GM23338 (cell line): ENCODE measurements around the gene IL1RAPL2. TPM values are rescaled to one million over a fixed set of nuclear protein-coding genes. Genes with fewer than 3 reads are reported as not detected.

ENCODE experiments used
- ATAC-seq: fragments of 200-7000 bp; cut with Tn5 transposase; 3 replicates; pipeline ENCODE4 v1.9.1; 2020
- DNase-seq: peaks from one replicate; pipeline ENCODE4 v3.0.0-alpha.2; 2015; ENCODE audit warnings: low spot score
- H2AFZ ChIP-seq: fragments of 200-600 bp; sonication (generic); 2 replicates; pipeline ENCODE4 v1.8.0; 2016; ENCODE audit warnings: antibody characterized with exemption, mild to moderate bottlenecking, moderate library complexity
- H3F3A ChIP-seq: fragments of 200-600 bp; sonication (generic); replicated peaks from 2 replicates; pipeline ENCODE4 v1.8.0; 2017; ENCODE audit warnings: antibody characterized with exemption, mixed run types, low read depth
- H3K27ac ChIP-seq: fragments of 200-600 bp; sonication (generic); 2 replicates; pipeline ENCODE4 v1.6.1; 2016; ENCODE audit warnings: low read depth
- H3K27me3 ChIP-seq: fragments of 200-600 bp; sonication (generic); 2 replicates; pipeline ENCODE4 v1.8.0; 2016; ENCODE audit warnings: mild to moderate bottlenecking, mixed run types, moderate library complexity; ENCODE audit not compliant: insufficient read depth
- H3K36me3 ChIP-seq: fragments of 200-600 bp; sonication (generic); 2 replicates; pipeline ENCODE4 v1.8.0; 2016; ENCODE audit warnings: mild to moderate bottlenecking; ENCODE audit not compliant: insufficient read depth
- H3K4me1 ChIP-seq: fragments of 200-600 bp; sonication (generic); 2 replicates; pipeline ENCODE4 v1.8.0; 2016; ENCODE audit warnings: mild to moderate bottlenecking, moderate library complexity; ENCODE audit not compliant: insufficient read depth
- H3K4me2 ChIP-seq: fragments of 200-600 bp; sonication (generic); 2 replicates; pipeline ENCODE4 v1.7.1; 2017; ENCODE audit warnings: mixed run types
- H3K4me3 ChIP-seq: fragments of 200-600 bp; sonication (generic); 2 replicates; pipeline ENCODE4 v1.6.1; 2016; ENCODE audit warnings: mixed run types
- H3K79me2 ChIP-seq: fragments of 200-600 bp; sonication (generic); replicated peaks from 2 replicates; pipeline ENCODE4 v1.8.0; 2017; ENCODE audit warnings: mild to moderate bottlenecking; ENCODE audit not compliant: insufficient read depth
- H3K9me2 ChIP-seq: fragments of 200-600 bp; sonication (generic); 2 replicates; pipeline ENCODE4 v1.8.0; 2017; ENCODE audit not compliant: insufficient read depth
- H4K20me1 ChIP-seq: fragments of 200-600 bp; sonication (generic); replicated peaks from 2 replicates; pipeline ENCODE4 v1.8.0; 2017; ENCODE audit warnings: mild to moderate bottlenecking; ENCODE audit not compliant: insufficient read depth
- H3K27ac Mint-ChIP-seq: 2 replicates; pipeline ENCODE4 v1.8.0; 2020; ENCODE audit warnings: inconsistent platforms, mild to moderate bottlenecking, moderate library complexity, mixed read lengths
- H3K27me3 Mint-ChIP-seq: 3 replicates; pipeline ENCODE4 v1.8.0; 2022; ENCODE audit warnings: low read depth, mild to moderate bottlenecking, moderate library complexity, mixed read lengths, inconsistent platforms; ENCODE audit not compliant: insufficient read depth, poor library complexity
- H3K36me3 Mint-ChIP-seq: 3 replicates; pipeline ENCODE4 v1.8.0; 2021; ENCODE audit warnings: low read depth, mild to moderate bottlenecking, inconsistent platforms, moderate library complexity, mixed read lengths
- H3K4me1 Mint-ChIP-seq: 3 replicates; pipeline ENCODE4 v1.8.0; 2020; ENCODE audit warnings: mild to moderate bottlenecking, inconsistent platforms, mixed read lengths
- H3K4me3 Mint-ChIP-seq: 3 replicates; pipeline ENCODE4 v1.8.0; 2021; ENCODE audit warnings: moderate library complexity, mild to moderate bottlenecking, inconsistent platforms, mixed read lengths
- H3K9me3 Mint-ChIP-seq: 3 replicates; pipeline ENCODE4 v1.8.0; 2020; ENCODE audit warnings: moderate library complexity, mild to moderate bottlenecking, inconsistent platforms, mixed read lengths
- CREB1 ChIP-seq: fragments of 250-450 bp; sonication (Bioruptor Pico); IDR thresholded peaks from 2 replicates; pipeline ENCODE4 v1.5.0; 2020; ENCODE audit warnings: low read depth, mild to moderate bottlenecking, moderate library complexity
- CTCF ChIP-seq, 2 experiments: fragments of 200-600 bp in 1 of 2; sonication (generic) in 1 of 2; conservative IDR thresholded peaks; 2 replicates each; pipeline versions ENCODE4 v1.5.1 to v1.6.1; 2016 to 2017; ENCODE audit warnings: antibody characterized with exemption in 2 of 2, low read depth in 2 of 2, mild to moderate bottlenecking in 2 of 2, moderate library complexity in 1 of 2
- EZH2 ChIP-seq: fragments of 200-600 bp; sonication (generic); IDR thresholded peaks from one replicate; pipeline ENCODE4 v1.8.0; 2017; ENCODE audit warnings: antibody characterized with exemption, mild to moderate bottlenecking, low read depth; ENCODE audit not compliant: unreplicated experiment
- EZH2phosphoT487 ChIP-seq: fragments of 200-600 bp; sonication (generic); IDR thresholded peaks from one replicate; pipeline ENCODE4 v1.8.1; 2018; ENCODE audit warnings: antibody characterized with exemption; ENCODE audit not compliant: unreplicated experiment
- JUNB ChIP-seq: IDR thresholded peaks from one replicate; pipeline ENCODE4 v1.6.1; 2016; ENCODE audit warnings: antibody characterized with exemption; ENCODE audit not compliant: unreplicated experiment
- NANOG ChIP-seq: IDR thresholded peaks from 2 replicates; pipeline ENCODE4 v1.6.1; 2016; ENCODE audit warnings: antibody characterized with exemption, borderline replicate concordance
- POLR2AphosphoS5 ChIP-seq: IDR thresholded peaks from 2 replicates; pipeline ENCODE4 v1.6.1; 2016; ENCODE audit warnings: antibody characterized with exemption, low read depth
- REST ChIP-seq: IDR thresholded peaks from one replicate; pipeline ENCODE4 v1.6.1; 2018; ENCODE audit warnings: antibody characterized with exemption; ENCODE audit not compliant: unreplicated experiment
- STAT1 ChIP-seq: IDR thresholded peaks from one replicate; pipeline ENCODE4 v1.6.1; 2016; ENCODE audit warnings: antibody characterized with exemption; ENCODE audit not compliant: unreplicated experiment
- ZNF114 ChIP-seq: fragments of 250-450 bp; sonication (Bioruptor Pico); IDR thresholded peaks from 2 replicates; pipeline ENCODE4 v1.5.0; 2020; ENCODE audit warnings: mild to moderate bottlenecking, moderate library complexity
- ZNF331 ChIP-seq: fragments of 250-450 bp; sonication (Bioruptor Pico); IDR thresholded peaks from 2 replicates; pipeline ENCODE4 v1.5.0; 2020; ENCODE audit warnings: low read depth, mild to moderate bottlenecking, moderate library complexity
- ZNF462 ChIP-seq: fragments of 250-450 bp; sonication (Bioruptor Pico); IDR thresholded peaks from 2 replicates; pipeline ENCODE4 v1.5.0; 2020; ENCODE audit warnings: mild to moderate bottlenecking, moderate library complexity
- polyA plus RNA-seq: library from polyadenylated mRNA; unstranded; fragments of >200 nt; fragmentation: Nextera tagmentation; extraction: Ambion mirVana; gene quantifications from 2 replicates; pipeline ENCODE4 v1.2.1, GENCODE V29; 2016
- total RNA-seq: library from RNA; depleted of rRNA; stranded (reverse); fragments of >200 nt; shearing (Covaris generic); gene quantifications from 2 replicates; pipeline ENCODE4 v1.2.3, GENCODE V29; 2014
- TF ChIP-seq, protein P1 (sequence below): IDR thresholded peaks from 2 replicates; pipeline ENCODE4 v1.6.1; 2016; ENCODE audit warnings: antibody characterized with exemption

Gene IL1RAPL2
- total and polyA plus RNA-seq, 2 experiments from 2014 or later: 0.80 to 0.94 TPM

- no peaks in the 10 kb centered on the region for H3K27me3 Mint-ChIP-seq
- Histone ChIP-seq H3K4me1 (peaks cover 3% of the 10 kb centered on the region), H3K27ac (no peak overlapping the region), H3K79me2 (no peaks in the 10 kb centered on the region), H4K20me1 (no peaks in the 10 kb centered on the region), H3K4me2 (no peak overlapping the region), H2AFZ (no peak overlapping the region), H3K27me3 (no peaks in the 10 kb centered on the region), H3K36me3 (no peaks in the 10 kb centered on the region), H3F3A (no peaks in the 10 kb centered on the region), H3K4me3 (no peak overlapping the region), H3K9me2 (no peaks in the 10 kb centered on the region)
- H3K4me1 Mint-ChIP-seq: peaks cover 10% of the 10 kb centered on the region
- no peak for ATAC-seq
- H3K9me3 Mint-ChIP-seq: no peaks in the 10 kb centered on the region
- TF ChIP-seq ZNF331 (CRISPR knock-in tag) (no peak), POLR2AphosphoS5 (no peak), EZH2phosphoT487 (no peak), REST (no peak), STAT1 (no peak), ZNF114 (no peak), NANOG (no peak), EZH2 (no peak), ZNF462 (CRISPR knock-in tag) (no peak), CREB1 (CRISPR knock-in tag) (no peak), JUNB (no peak), CTCF (conservative IDR thresholded peaks at IDR 0.05; ENCODE audit: low read depth in 2 of 2) (no peak)
- TF ChIP-seq, protein P1, sequence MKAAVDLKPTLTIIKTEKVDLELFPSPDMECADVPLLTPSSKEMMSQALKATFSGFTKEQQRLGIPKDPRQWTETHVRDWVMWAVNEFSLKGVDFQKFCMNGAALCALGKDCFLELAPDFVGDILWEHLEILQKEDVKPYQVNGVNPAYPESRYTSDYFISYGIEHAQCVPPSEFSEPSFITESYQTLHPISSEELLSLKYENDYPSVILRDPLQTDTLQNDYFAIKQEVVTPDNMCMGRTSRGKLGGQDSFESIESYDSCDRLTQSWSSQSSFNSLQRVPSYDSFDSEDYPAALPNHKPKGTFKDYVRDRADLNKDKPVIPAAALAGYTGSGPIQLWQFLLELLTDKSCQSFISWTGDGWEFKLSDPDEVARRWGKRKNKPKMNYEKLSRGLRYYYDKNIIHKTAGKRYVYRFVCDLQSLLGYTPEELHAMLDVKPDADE: no peak
- H3K36me3 Mint-ChIP-seq: no peaks in the 10 kb centered on the region
- H3K27ac Mint-ChIP-seq: no peak overlapping the region
- DNase-seq: no peak
- H3K4me3 Mint-ChIP-seq: no peak overlapping the region
These were observed 118.1 kb downstream of the IL1RAPL2 start for GRCh38 chrX:104684077-104684476.
